ENCODE data around the gene AAMDC.
"Not testable (repeated sequence)": the region's sequence is repeated elsewhere in the genome, so short reads cannot be mapped to it uniquely, and the experiment has no call there.

Gene AAMDC

DNA sequence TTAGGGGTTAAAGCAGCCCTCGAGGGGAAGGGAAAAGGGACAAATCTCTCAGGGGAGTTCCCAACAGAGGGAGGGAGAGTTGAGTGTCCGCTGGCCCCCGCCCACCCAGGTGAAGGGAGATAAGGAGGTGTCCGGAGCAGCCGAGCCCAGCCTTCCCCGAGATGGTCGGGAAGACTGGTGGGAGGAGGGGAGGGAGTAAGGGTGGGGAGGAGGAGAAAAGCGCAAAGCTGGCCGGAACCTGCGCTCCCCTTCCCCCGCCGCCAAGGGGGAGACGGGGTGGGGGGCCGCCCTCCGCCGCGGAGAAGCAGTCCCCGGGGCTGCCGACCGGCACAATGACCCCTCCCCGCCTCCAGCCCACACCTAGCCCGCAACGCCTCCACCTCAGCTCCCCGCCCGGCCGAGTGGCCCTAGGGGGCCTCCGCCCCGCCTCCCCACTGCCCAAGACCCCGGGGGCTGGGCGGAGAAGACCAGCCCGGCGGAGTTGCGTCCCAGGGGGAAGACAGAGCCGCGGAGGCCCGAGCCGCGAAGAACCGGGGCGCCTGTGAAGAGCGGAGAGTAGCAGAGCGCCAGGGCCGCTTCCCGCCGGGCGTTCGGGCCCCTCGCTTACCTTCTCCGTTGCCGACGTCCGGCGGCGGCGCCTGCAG is 901 bp upstream of the AAMDC start:
- Histone ChIP-seq H3K4me3 (ENCODE audit: low read depth, low read length) (peak overlapping the region; percentile 94), H3K27ac (ENCODE audit: low read depth, low read length) (peak overlapping the region; percentile 97), H3K4me1 (ENCODE audit: control insufficient read depth, insufficient read depth, low read length) (no peaks in the 10 kb centered on the region; the same call in 1 of the 2 replicates), H3K9ac (ENCODE audit: low read length) (peak overlapping the region; percentile 97), H3K27me3 (ENCODE audit: control insufficient read depth, insufficient read depth, low read length) (no peaks in the 10 kb centered on the region), H3K36me3 (ENCODE audit: control insufficient read depth, insufficient read depth, low read length) (no peaks in the 10 kb centered on the region), H3K9me3 (ENCODE audit: control insufficient read depth, insufficient read depth, low read depth, low read length) (peaks cover 6% of the 10 kb centered on the region; the same call in 1 of the 2 replicates)

DNA sequence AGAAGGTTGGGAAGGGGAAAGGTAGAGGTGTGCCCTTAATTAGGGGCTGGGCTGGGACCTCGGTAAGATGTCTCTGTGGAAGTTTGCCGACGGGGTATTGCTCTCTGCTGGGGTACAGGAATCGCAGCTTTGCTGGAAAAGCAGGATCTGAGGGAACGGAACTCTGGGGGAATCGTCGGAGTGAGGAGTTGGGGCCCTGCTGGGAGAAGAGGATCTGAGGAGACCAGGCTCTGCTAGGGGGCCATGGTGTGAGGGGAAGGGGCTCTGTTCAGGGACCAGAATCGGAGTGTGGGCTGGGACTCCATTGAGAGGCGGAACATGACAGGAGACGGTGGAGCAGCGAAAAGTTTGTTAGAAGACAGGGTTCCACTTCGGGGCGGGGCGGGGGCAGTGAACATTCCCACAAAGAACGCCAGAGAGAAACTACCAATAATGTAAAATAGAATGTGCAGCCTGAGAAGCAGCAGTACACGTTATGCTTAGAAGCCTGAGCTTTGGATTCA is 456 bp downstream of the AAMDC start:
- Histone ChIP-seq H3K27ac (ENCODE audit: low read depth, low read length) (no peak overlapping the region), H3K4me1 (ENCODE audit: control insufficient read depth, insufficient read depth, low read length) (no peaks in the 10 kb centered on the region; the same call in 1 of the 2 replicates), H3K36me3 (ENCODE audit: control insufficient read depth, insufficient read depth, low read length) (no peaks in the 10 kb centered on the region), H3K27me3 (ENCODE audit: control insufficient read depth, insufficient read depth, low read length) (no peaks in the 10 kb centered on the region), H3K9me3 (ENCODE audit: control insufficient read depth, insufficient read depth, low read depth, low read length) (no peaks in the 10 kb centered on the region; the same call in 1 of the 2 replicates), H3K4me3 (ENCODE audit: low read depth, low read length) (peak overlapping the region; percentile 94), H3K9ac (ENCODE audit: low read length) (peak overlapping the region; percentile 78)

DNA sequence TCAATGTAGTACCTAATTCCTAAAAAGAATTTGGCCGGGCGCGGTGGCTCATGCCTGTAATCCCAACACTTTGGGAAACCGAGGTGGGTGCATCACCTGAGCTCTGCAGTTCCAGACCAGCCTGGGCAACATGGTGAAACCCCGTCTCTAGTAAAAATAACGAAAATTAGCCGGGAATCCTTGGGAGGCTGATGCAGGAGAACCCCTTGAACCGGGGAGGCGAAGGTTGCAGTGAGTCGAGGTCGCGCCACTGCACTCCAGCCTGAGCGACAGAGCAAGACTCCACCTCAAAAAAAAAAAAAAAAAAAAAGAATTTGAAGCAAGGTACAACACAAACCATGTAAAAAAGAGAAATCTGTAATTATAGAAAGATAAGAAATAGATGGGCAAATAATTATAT is 1.2 kb downstream of the AAMDC start:
- H3K27ac ChIP-seq (ENCODE audit: low read depth, low read length); H3K9me3 ChIP-seq (ENCODE audit: control insufficient read depth, insufficient read depth, low read depth, low read length); H3K9ac ChIP-seq (ENCODE audit: low read length); H3K4me1 ChIP-seq (ENCODE audit: control insufficient read depth, insufficient read depth, low read length); H3K36me3 ChIP-seq (ENCODE audit: control insufficient read depth, insufficient read depth, low read length); H3K27me3 ChIP-seq (ENCODE audit: control insufficient read depth, insufficient read depth, low read length): not testable (repeated sequence)
- H3K4me3 ChIP-seq (ENCODE audit: low read depth, low read length) = peak overlapping the region; percentile 94

DNA sequence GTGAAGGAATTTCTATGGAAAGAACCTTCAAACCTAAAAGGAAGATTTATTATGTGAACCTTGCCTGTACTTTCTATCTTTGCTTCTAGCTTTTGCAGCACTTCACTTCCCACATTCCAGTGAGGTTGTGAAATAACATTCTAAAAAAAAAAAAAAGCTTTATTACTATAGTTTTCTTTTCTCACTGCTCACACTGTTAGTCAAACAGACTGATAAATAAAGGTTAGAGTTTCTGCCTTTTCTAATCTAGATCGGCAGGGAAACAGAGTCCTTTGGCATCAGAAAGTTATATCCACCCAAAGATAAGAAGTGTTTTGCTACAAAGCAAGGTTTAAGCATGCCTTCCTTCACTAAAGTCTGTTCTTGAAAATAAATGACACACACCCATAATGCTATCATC is 2.8 kb downstream of the AAMDC start:
- H3K36me3 ChIP-seq (ENCODE audit: control insufficient read depth, insufficient read depth, low read length) = no peaks in the 10 kb centered on the region
- no peak overlapping the region for H3K27ac ChIP-seq (ENCODE audit: low read depth, low read length)
- no peak overlapping the region for H3K9ac ChIP-seq (ENCODE audit: low read length)
- H3K4me3 ChIP-seq (ENCODE audit: low read depth, low read length) = no peak overlapping the region
- 0 out of 2 replicates have a peak, but pooled peaks cover 2% of the 10 kb centered on the region for H3K9me3 ChIP-seq (ENCODE audit: control insufficient read depth, insufficient read depth, low read depth, low read length)
- no peaks in the 10 kb centered on the region; the same call in 1 of the 2 replicates for H3K4me1 ChIP-seq (ENCODE audit: control insufficient read depth, insufficient read depth, low read length)
- no peaks in the 10 kb centered on the region for H3K27me3 ChIP-seq (ENCODE audit: control insufficient read depth, insufficient read depth, low read length)

DNA sequence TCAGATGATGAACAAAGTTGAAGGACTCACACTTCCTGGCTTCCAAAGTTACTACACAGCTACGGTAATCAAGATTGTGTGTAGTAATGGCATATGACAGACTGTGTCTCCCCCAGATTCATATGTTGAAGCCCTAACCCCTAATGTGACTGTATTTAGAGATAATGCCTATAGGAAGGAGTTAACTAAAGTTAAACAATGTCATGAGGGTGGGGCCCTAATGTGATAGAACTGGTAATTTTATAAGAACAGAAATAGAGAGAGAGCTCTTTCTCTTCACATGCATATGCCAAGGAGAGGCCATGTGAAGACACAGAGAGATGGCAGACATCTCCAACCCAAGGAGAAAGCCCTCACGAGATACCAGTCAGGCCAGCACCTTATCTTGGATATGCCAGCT is 8.0 kb downstream of the AAMDC start:
- Histone ChIP-seq H3K9ac (ENCODE audit: low read length) (no peak overlapping the region), H3K4me3 (ENCODE audit: low read depth, low read length) (no peak overlapping the region), H3K9me3 (ENCODE audit: control insufficient read depth, insufficient read depth, low read depth, low read length) (peaks cover 15% of the 10 kb centered on the region), H3K27me3 (ENCODE audit: control insufficient read depth, insufficient read depth, low read length) (no peaks in the 10 kb centered on the region), H3K4me1 (ENCODE audit: control insufficient read depth, insufficient read depth, low read length) (no peaks in the 10 kb centered on the region), H3K27ac (ENCODE audit: low read depth, low read length) (no peak overlapping the region), H3K36me3 (ENCODE audit: control insufficient read depth, insufficient read depth, low read length) (no peaks in the 10 kb centered on the region)

DNA sequence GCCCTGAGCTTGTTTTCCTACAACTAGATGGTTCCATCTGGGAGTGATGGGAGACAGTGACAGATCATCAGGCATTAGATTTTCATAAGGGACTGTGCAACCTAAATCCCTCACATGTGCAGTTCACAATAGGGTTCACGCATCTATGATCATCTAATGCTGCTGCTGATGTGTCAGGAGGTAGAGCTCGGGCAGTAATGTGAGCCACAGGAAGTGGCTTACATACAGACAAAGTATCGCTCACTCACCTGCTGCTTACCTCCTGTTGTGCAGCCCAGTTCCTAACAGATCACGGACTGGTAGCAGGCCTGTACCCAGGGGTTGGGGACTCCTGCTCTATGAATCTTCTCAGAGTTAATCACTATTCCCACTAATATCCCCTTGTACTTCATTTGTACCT is 12.4 kb downstream of the AAMDC start:
- H3K9me3 ChIP-seq (ENCODE audit: control insufficient read depth, insufficient read depth, low read depth, low read length) = peaks cover 19% of the 10 kb centered on the region
- no peak overlapping the region for H3K4me3 ChIP-seq (ENCODE audit: low read depth, low read length)
- H3K9ac ChIP-seq (ENCODE audit: low read length) = no peak overlapping the region
- no peaks in the 10 kb centered on the region for H3K27me3 ChIP-seq (ENCODE audit: control insufficient read depth, insufficient read depth, low read length)
- H3K27ac ChIP-seq (ENCODE audit: low read depth, low read length) = no peak overlapping the region
- H3K4me1 ChIP-seq (ENCODE audit: control insufficient read depth, insufficient read depth, low read length) = no peaks in the 10 kb centered on the region
- H3K36me3 ChIP-seq (ENCODE audit: control insufficient read depth, insufficient read depth, low read length) = no peaks in the 10 kb centered on the region

DNA sequence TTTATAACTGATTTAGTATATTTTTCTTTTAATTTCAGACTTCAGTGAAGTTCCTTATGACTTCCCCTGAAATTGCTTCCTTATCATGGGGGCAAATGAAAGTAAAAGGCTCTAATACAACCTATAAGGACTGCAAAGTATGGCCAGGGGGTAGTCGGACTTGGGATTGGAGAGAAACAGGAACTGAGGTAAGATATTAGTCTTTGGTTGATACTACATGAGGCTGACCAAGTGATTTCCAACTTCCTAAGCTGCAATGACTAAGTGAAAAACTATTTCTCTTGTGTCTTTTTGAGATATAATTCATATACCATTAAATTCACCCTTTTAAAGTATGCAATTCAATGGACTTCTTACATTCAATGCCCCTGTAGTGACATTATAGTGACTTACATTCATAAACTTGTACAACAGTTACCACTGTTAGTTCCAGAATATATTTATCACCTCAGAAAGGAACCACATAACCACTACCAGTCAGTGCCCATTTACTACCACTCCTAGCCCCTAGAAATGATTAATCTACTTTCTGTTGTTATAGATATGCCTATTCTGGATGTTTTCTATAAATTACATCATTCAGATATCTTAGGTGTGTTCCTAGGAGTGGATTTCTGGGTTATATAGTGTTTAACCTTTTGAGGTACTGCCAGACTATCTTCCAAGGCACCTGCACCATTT is 21.6 kb downstream of the AAMDC start:
- H3K9ac ChIP-seq (ENCODE audit: low read length) = no peak overlapping the region
- H3K4me3 ChIP-seq (ENCODE audit: low read depth, low read length) = no peak overlapping the region
- peaks cover 11% of the 10 kb centered on the region for H3K36me3 ChIP-seq (ENCODE audit: control insufficient read depth, insufficient read depth, low read length)
- peaks cover 7% of the 10 kb centered on the region; the same call in 1 of the 2 replicates for H3K9me3 ChIP-seq (ENCODE audit: control insufficient read depth, insufficient read depth, low read depth, low read length)
- H3K27me3 ChIP-seq (ENCODE audit: control insufficient read depth, insufficient read depth, low read length) = no peaks in the 10 kb centered on the region
- H3K27ac ChIP-seq (ENCODE audit: low read depth, low read length) = no peak overlapping the region
- H3K4me1 ChIP-seq (ENCODE audit: control insufficient read depth, insufficient read depth, low read length) = no peaks in the 10 kb centered on the region

DNA sequence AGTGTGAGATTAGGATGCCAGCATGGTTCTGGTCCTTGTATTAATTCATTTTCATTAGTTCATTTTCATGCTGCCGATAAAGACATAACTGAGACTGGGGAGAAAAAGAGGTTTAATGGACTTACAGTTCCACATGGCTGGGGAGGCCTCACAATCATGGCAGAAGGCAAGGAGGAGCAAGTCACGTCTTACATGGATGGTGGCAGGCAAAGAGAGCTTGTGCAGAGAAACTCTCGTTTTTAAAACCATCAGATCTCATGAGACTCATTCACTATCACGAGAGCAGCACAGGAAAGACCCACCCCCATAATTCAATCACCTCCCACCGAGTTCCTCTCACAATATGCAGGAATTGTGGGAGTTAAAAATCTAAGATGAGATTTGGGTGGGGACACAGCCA is 22.8 kb downstream of the AAMDC start:
- not testable (repeated sequence) for H3K9ac ChIP-seq (ENCODE audit: low read length); H3K9me3 ChIP-seq (ENCODE audit: control insufficient read depth, insufficient read depth, low read depth, low read length); H3K4me3 ChIP-seq (ENCODE audit: low read depth, low read length); H3K27me3 ChIP-seq (ENCODE audit: control insufficient read depth, insufficient read depth, low read length); H3K4me1 ChIP-seq (ENCODE audit: control insufficient read depth, insufficient read depth, low read length); H3K27ac ChIP-seq (ENCODE audit: low read depth, low read length)
- peaks cover 11% of the 10 kb centered on the region for H3K36me3 ChIP-seq (ENCODE audit: control insufficient read depth, insufficient read depth, low read length)

DNA sequence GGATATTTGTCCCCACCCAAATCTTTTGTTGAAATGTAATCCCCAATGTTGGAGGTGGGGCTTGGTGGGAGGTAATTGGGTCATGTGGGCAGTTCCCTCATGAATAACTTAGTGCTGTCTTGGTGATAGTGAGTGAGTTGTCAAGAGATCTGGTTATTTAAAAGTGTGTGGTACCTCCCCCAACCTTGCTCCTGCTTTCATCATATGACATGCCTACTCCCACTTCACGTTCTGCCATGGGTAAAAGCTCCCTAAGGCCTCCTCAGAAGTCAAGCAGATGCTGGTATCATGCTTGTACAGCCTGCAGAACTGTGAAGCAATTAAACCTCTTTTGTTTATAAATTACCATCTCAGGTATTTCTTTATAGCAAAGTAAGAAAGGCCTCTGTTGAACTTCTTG is 30.6 kb downstream of the AAMDC start:
- Histone ChIP-seq H3K27me3 (ENCODE audit: control insufficient read depth, insufficient read depth, low read length) (no peaks in the 10 kb centered on the region), H3K4me1 (ENCODE audit: control insufficient read depth, insufficient read depth, low read length) (no peaks in the 10 kb centered on the region), H3K4me3 (ENCODE audit: low read depth, low read length) (no peak overlapping the region), H3K36me3 (ENCODE audit: control insufficient read depth, insufficient read depth, low read length) (peaks cover 22% of the 10 kb centered on the region), H3K27ac (ENCODE audit: low read depth, low read length) (no peak overlapping the region), H3K9me3 (ENCODE audit: control insufficient read depth, insufficient read depth, low read depth, low read length) (peaks cover 38% of the 10 kb centered on the region), H3K9ac (ENCODE audit: low read length) (no peak overlapping the region)

DNA sequence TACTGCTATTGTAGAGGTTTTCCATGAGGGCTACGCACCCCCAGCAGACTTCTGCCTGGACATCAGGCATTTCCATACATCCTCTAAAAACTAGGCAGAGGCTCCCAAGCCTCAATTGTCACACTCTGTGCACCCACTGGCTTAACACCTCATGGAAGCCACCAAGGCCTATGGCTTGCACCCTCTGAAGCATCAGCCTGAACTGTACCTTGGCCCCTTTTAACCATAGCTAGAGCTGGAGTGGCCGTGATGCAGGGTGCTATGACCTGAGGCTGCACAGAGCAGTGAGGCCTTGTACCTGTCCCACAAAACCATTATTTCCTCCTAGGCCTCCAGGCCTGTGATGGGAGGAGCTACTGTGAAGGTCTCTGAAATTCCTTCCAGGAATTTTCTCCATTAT is 33.9 kb downstream of the AAMDC start:
- Histone ChIP-seq H3K4me1 (ENCODE audit: control insufficient read depth, insufficient read depth, low read length) (no peaks in the 10 kb centered on the region), H3K9me3 (ENCODE audit: control insufficient read depth, insufficient read depth, low read depth, low read length) (peaks cover 45% of the 10 kb centered on the region), H3K36me3 (ENCODE audit: control insufficient read depth, insufficient read depth, low read length) (peaks cover 29% of the 10 kb centered on the region), H3K27ac (ENCODE audit: low read depth, low read length) (no peak overlapping the region), H3K4me3 (ENCODE audit: low read depth, low read length) (no peak overlapping the region), H3K9ac (ENCODE audit: low read length) (no peak overlapping the region), H3K27me3 (ENCODE audit: control insufficient read depth, insufficient read depth, low read length) (no peaks in the 10 kb centered on the region)

DNA sequence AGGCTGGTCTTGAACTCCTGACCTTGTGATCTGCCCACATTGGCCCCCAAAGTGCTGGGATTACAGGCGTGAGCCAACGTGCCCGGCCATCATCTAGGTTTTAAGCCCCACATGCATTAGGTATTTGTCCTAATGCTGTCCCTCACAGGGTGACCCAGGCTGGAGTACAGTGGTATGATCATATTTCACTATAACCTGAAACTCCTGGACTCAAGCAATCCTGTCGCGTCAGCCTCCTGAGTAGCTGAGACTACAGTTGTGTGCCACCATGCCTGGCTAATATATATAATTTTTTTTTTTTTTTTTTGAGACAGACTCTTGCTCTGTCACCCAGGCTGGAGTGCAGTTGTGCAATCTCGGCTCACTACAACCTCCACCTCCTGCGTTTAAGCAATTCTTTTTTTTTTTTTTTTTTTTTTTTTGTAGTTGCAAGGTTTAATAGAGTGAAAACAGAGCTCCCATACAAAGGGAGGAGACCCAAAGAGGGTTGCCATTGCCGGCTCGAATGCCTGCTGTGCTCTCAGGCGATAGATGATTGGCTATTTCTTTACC is 37.0 kb downstream of the AAMDC start:
- H3K9ac ChIP-seq (ENCODE audit: low read length); H3K27me3 ChIP-seq (ENCODE audit: control insufficient read depth, insufficient read depth, low read length); H3K4me1 ChIP-seq (ENCODE audit: control insufficient read depth, insufficient read depth, low read length); H3K4me3 ChIP-seq (ENCODE audit: low read depth, low read length); H3K27ac ChIP-seq (ENCODE audit: low read depth, low read length): not testable (repeated sequence)
- peaks cover 21% of the 10 kb centered on the region for H3K36me3 ChIP-seq (ENCODE audit: control insufficient read depth, insufficient read depth, low read length)
- peaks cover 38% of the 10 kb centered on the region for H3K9me3 ChIP-seq (ENCODE audit: control insufficient read depth, insufficient read depth, low read depth, low read length)

All from HUES6 (cell line).